ENCODE results near the gene ARHGAP26. TPM values are rescaled to one million over a fixed set of nuclear protein-coding genes. Genes with fewer than 3 reads are reported as not detected.
A peak's percentile ranks its signal among the peaks of the same experiment; 100 is the strongest.

ARHGAP26 gene
- total and polyA plus RNA-seq, 4 donors: 1.8 to 16.7 (median 4.1) TPM

- Histone ChIP-seq H3K27ac (ENCODE audit: low read depth in 1 of 2, low read length in 2 of 2) (no peak overlapping the region), H3K27me3 (ENCODE audit: control insufficient read depth in 4 of 4, insufficient read depth in 4 of 4, low read length in 3 of 4) (no peaks in the 10 kb centered on the region), H3K9ac (ENCODE audit: low read depth in 1 of 2, low read length in 2 of 2) (no peak overlapping the region), H3K4me1 (ENCODE audit: control insufficient read depth in 4 of 4, insufficient read depth in 4 of 4, low read length in 3 of 4) (peaks cover 0 to 15% (median 8%) of the 10 kb centered on the region in 4 donors), H3K4me3 (ENCODE audit: low read depth in 1 of 3, low read length in 3 of 3) (no peak overlapping the region), H3K36me3 (ENCODE audit: control insufficient read depth in 4 of 4, insufficient read depth in 3 of 4, low read depth in 1 of 4, low read length in 3 of 4) (no peaks in the 10 kb centered on the region), H3K9me3 (ENCODE audit: control insufficient read depth in 4 of 4, low read length in 3 of 4) (no peaks in the 10 kb centered on the region)
- 85% methylated on average over 6 of the region's 6 CpGs for WGBS
- no peak for TF ChIP-seq HNF4G (IDR thresholded peaks at IDR 0.05)
- no peak for TF ChIP-seq FOXA1 (IDR thresholded peaks at IDR 0.05)
- TF ChIP-seq CTCF (IDR thresholded peaks at IDR 0.05; ENCODE audit: low read depth, low read length, missing input control): no peak
- no peak for TF ChIP-seq JUND (IDR thresholded peaks at IDR 0.05)
- TF ChIP-seq GABPA (IDR thresholded peaks at IDR 0.05 in 1 of 2, conservative IDR thresholded peaks at IDR 0.05 in 1 of 2): no peak
- no peak for DNase-seq (ENCODE audit: low spot score)
Measured at GRCh38 chr5:142842994-142843905, 73.1 kb downstream of the ARHGAP26 start.

- WGBS: 76% methylated on average over 7 of the region's 7 CpGs
- DNase-seq (ENCODE audit: low spot score): no peak
- no peak for TF ChIP-seq MAX (IDR thresholded peaks at IDR 0.05)
- no peak for TF ChIP-seq RAD21 (IDR thresholded peaks at IDR 0.05)
- TF ChIP-seq ATF3 (IDR thresholded peaks at IDR 0.05): no peak
- TF ChIP-seq GABPA (IDR thresholded peaks at IDR 0.05 in 1 of 2, conservative IDR thresholded peaks at IDR 0.05 in 1 of 2): no peak
- no peak for TF ChIP-seq HNF4G (IDR thresholded peaks at IDR 0.05)
- TF ChIP-seq HNF4A (conservative IDR thresholded peaks at IDR 0.05): no peak
- TF ChIP-seq FOXA1 (IDR thresholded peaks at IDR 0.05): no peak
- TF ChIP-seq RXRA (IDR thresholded peaks at IDR 0.05): no peak
- no peak for TF ChIP-seq JUND (IDR thresholded peaks at IDR 0.05)
- TF ChIP-seq EGR1 (IDR thresholded peaks at IDR 0.05; ENCODE audit: low read depth in 2 of 2): no peak
- no peak for TF ChIP-seq SP1 (IDR thresholded peaks at IDR 0.05)
- TF ChIP-seq ZBTB33 (IDR thresholded peaks at IDR 0.05): no peak
- Histone ChIP-seq H3K27ac (ENCODE audit: low read depth in 1 of 2, low read length in 2 of 2) (peak overlapping the region in 1 of 2 donors; percentile 26), H3K36me3 (ENCODE audit: control insufficient read depth in 4 of 4, insufficient read depth in 3 of 4, low read depth in 1 of 4, low read length in 3 of 4) (no peaks in the 10 kb centered on the region), H3K4me1 (ENCODE audit: control insufficient read depth in 4 of 4, insufficient read depth in 4 of 4, low read length in 3 of 4) (peaks cover 0 to 15% (median 8%) of the 10 kb centered on the region in 4 donors), H3K9ac (ENCODE audit: low read depth in 1 of 2, low read length in 2 of 2) (no peak overlapping the region), H3K27me3 (ENCODE audit: control insufficient read depth in 4 of 4, insufficient read depth in 4 of 4, low read length in 3 of 4) (no peaks in the 10 kb centered on the region), H3K4me3 (ENCODE audit: low read depth in 1 of 3, low read length in 3 of 3) (no peak overlapping the region), H3K9me3 (ENCODE audit: control insufficient read depth in 4 of 4, low read length in 3 of 4) (no peaks in the 10 kb centered on the region)
Measured at GRCh38 chr5:142844866-142845265, 74.7 kb downstream of the ARHGAP26 start.

All from liver (tissue), 9 donors.